Measurements from ENCODE around the gene NPTX1. TPM values are rescaled to one million over a fixed set of nuclear protein-coding genes. Genes with fewer than 3 reads are reported as not detected.

NPTX1 gene
- total and polyA plus RNA-seq, 5 experiments from 2014 or later = not detected

- POLR2A ChIA-PET = no interaction called here
- peak overlapping the region in 1 of 10 donors; percentile 35 for H3K4me3 Mint-ChIP-seq
- no peak for ATAC-seq
These were observed 18.4 kb downstream of the NPTX1 start for GRCh38 chr17:80458016-80458415.

GRCh38 chr17:80457236-80457856 is 19.1 kb downstream of the NPTX1 start:
- Mint-ChIP-seq H3K36me3 (no peaks in the 10 kb centered on the region), H3K9me3 (no peaks in the 10 kb centered on the region), H3K4me1 (peaks cover 5 to 24% (median 18%) of the 10 kb centered on the region in 4 donors), H3K27me3 (peaks cover 11 to 51% (median 18%) of the 10 kb centered on the region in 5 donors), H3K4me3 (peak overlapping the region in 3 of 10 donors; percentile 31 to 53 (median 52)), H3K27ac (peak overlapping the region in 4 of 10 donors; percentile 4 to 66 (median 48))
- DNase-seq (no peak), ATAC-seq (no peak)
- POLR2A ChIA-PET = no interaction called here

More at GRCh38 chr17:80458016-80458415, 18.4 kb downstream of the NPTX1 start:
- H3K27ac Mint-ChIP-seq = peak overlapping the region in 1 of 10 donors; percentile 79
- H3K27me3 Mint-ChIP-seq = peaks cover 11 to 51% (median 18%) of the 10 kb centered on the region in 5 donors
- H3K4me1 Mint-ChIP-seq = peaks cover 5 to 24% (median 18%) of the 10 kb centered on the region in 4 donors
- no peaks in the 10 kb centered on the region for H3K9me3 Mint-ChIP-seq
- no peaks in the 10 kb centered on the region for H3K36me3 Mint-ChIP-seq
- no peak for DNase-seq

GRCh38 chr17:80456465-80457235 is 19.8 kb downstream of the NPTX1 start:
- peak overlapping the region in 7 of 10 donors; percentile 36 to 76 (median 52) for H3K4me3 Mint-ChIP-seq
- peak overlapping the region in 6 of 10 donors; percentile 12 to 76 (median 53) for H3K27ac Mint-ChIP-seq
- H3K4me1 Mint-ChIP-seq = peaks cover 7 to 24% (median 18%) of the 10 kb centered on the region in 4 donors
- POLR2A ChIA-PET = interaction anchor here (0.5 kb wide), 1 partner anchor 1815 kb away, joined by 3 read pairs; no protein-coding TSS in a partner anchor
- no peaks in the 10 kb centered on the region for H3K36me3 Mint-ChIP-seq
- DNase-seq = no peak
- ATAC-seq = no peak
- peaks cover 11 to 45% (median 17%) of the 10 kb centered on the region in 5 donors for H3K27me3 Mint-ChIP-seq
- H3K9me3 Mint-ChIP-seq = no peaks in the 10 kb centered on the region

GRCh38 chr17:80455784-80456183 is 20.6 kb downstream of the NPTX1 start:
- POLR2A ChIA-PET = interaction anchor here (1.1 to 2.6 kb wide), 7 partner anchors 20 to 659 kb away, joined by 3 to 15 read pairs (median 6); partner anchors contain the start of genes CBX8, GAA and NPTX1
- DNase-seq = no peak
- H3K9me3 Mint-ChIP-seq = no peaks in the 10 kb centered on the region

GRCh38 chr17:80455336-80455710 is 21.1 kb downstream of the NPTX1 start:
- peaks cover 7 to 24% (median 18%) of the 10 kb centered on the region in 4 donors for H3K4me1 Mint-ChIP-seq
- H3K27ac Mint-ChIP-seq = peak overlapping the region; percentile 92 to 98 (median 98)
- no peaks in the 10 kb centered on the region for H3K36me3 Mint-ChIP-seq
- DNase-seq (peak in 3 of 10 donors; percentile 23 to 44 (median 27)), ATAC-seq (peak; percentile 15 to 30)
- H3K9me3 Mint-ChIP-seq = no peaks in the 10 kb centered on the region
- H3K4me3 Mint-ChIP-seq = peak overlapping the region; percentile 86 to 95 (median 91)
- POLR2A ChIA-PET = interaction anchor here (0.5 to 2.6 kb wide), 29 partner anchors 8 to 1058 kb away, joined by 3 to 16 read pairs (median 4); partner anchors contain the start of genes ACTG1, CBX8, CHMP6 and GAA
- H3K27me3 Mint-ChIP-seq = peaks cover 8 to 31% (median 17%) of the 10 kb centered on the region in 5 donors

More at GRCh38 chr17:80455784-80456183, 20.6 kb downstream of the NPTX1 start:
- Mint-ChIP-seq H3K27me3 (peaks cover 11 to 36% (median 17%) of the 10 kb centered on the region in 5 donors), H3K27ac (peak overlapping the region; percentile 92 to 98 (median 98)), H3K4me1 (peaks cover 7 to 24% (median 18%) of the 10 kb centered on the region in 4 donors), H3K4me3 (peak overlapping the region; percentile 83 to 95 (median 90)), H3K36me3 (no peaks in the 10 kb centered on the region)
- no peak for ATAC-seq

GRCh38 chr17:80454557-80455335 is 21.7 kb downstream of the NPTX1 start:
- peak; percentile 94 to 97 (median 96) for DNase-seq
- Mint-ChIP-seq H3K36me3 (no peaks in the 10 kb centered on the region), H3K9me3 (no peaks in the 10 kb centered on the region), H3K27me3 (peaks cover 8 to 28% (median 13%) of the 10 kb centered on the region in 5 donors), H3K27ac (peak overlapping the region; percentile 92 to 98 (median 98)), H3K4me3 (peak overlapping the region; percentile 86 to 95 (median 91)), H3K4me1 (peaks cover 7 to 24% (median 18%) of the 10 kb centered on the region in 4 donors)
- peak; percentile 91 to 93 for ATAC-seq
- POLR2A ChIA-PET = interaction anchor here (0.5 to 2.6 kb wide), 48 partner anchors 9 to 1229 kb away, joined by 3 to 16 read pairs (median 3); partner anchors contain the start of genes ACTG1, ARL16, CBX8 and CEP131

- ATAC-seq (no peak), DNase-seq (no peak)
- no peaks in the 10 kb centered on the region for H3K9me3 Mint-ChIP-seq
- peak overlapping the region; percentile 87 to 99 (median 98) for H3K27ac Mint-ChIP-seq
- H3K4me1 Mint-ChIP-seq = peaks cover 7 to 24% (median 18%) of the 10 kb centered on the region in 4 donors
- POLR2A ChIA-PET = interaction anchor here (0.5 to 2.6 kb wide), 43 partner anchors 8 to 1229 kb away, joined by 3 to 16 read pairs (median 3); partner anchors contain the start of genes ACTG1, ARL16, CBX8 and CEP131
- peaks cover 1 to 22% (median 8%) of the 10 kb centered on the region in 5 donors for H3K27me3 Mint-ChIP-seq
- H3K4me3 Mint-ChIP-seq = peak overlapping the region; percentile 86 to 95 (median 92)
- no peaks in the 10 kb centered on the region for H3K36me3 Mint-ChIP-seq
These were observed 22.3 kb downstream of the NPTX1 start for GRCh38 chr17:80453998-80454556.

- Mint-ChIP-seq H3K27ac (peak overlapping the region; percentile 87 to 99 (median 98)), H3K4me1 (peaks cover 7 to 24% (median 18%) of the 10 kb centered on the region in 4 donors), H3K27me3 (peaks cover 0 to 15% (median 2%) of the 10 kb centered on the region in 5 donors), H3K36me3 (no peaks in the 10 kb centered on the region), H3K9me3 (no peaks in the 10 kb centered on the region), H3K4me3 (peak overlapping the region; percentile 86 to 95 (median 92))
- POLR2A ChIA-PET = interaction anchor here (0.5 to 2.6 kb wide), 16 partner anchors 23 to 1212 kb away, joined by 3 to 16 read pairs (median 3); partner anchors contain the start of genes ACTG1, ENDOV, FAAP100 and NPTX1
- ATAC-seq (no peak), DNase-seq (no peak)
These were observed 23.0 kb downstream of the NPTX1 start for GRCh38 chr17:80453126-80453997.

GRCh38 chr17:80452173-80452915 is 24.1 kb downstream of the NPTX1 start:
- H3K4me3 Mint-ChIP-seq = peak overlapping the region in 3 of 10 donors; percentile 91 to 92 (median 91)
- ATAC-seq = no peak

GRCh38 chr17:80451104-80451775 is 25.2 kb downstream of the NPTX1 start:
- Mint-ChIP-seq H3K27me3 (no peaks in the 10 kb centered on the region), H3K27ac (peak overlapping the region in 1 of 10 donors; percentile 18), H3K9me3 (no peaks in the 10 kb centered on the region), H3K4me1 (peaks cover 7 to 19% (median 18%) of the 10 kb centered on the region in 4 donors), H3K4me3 (peak overlapping the region in 1 of 10 donors; percentile 45), H3K36me3 (no peaks in the 10 kb centered on the region)
- DNase-seq (no peak), ATAC-seq (no peak)
- POLR2A ChIA-PET = no interaction called here

More at GRCh38 chr17:80452173-80452915, 24.1 kb downstream of the NPTX1 start:
- POLR2A ChIA-PET = no interaction called here
- Mint-ChIP-seq H3K27me3 (peaks cover 0 to 4% (median 0%) of the 10 kb centered on the region in 5 donors), H3K27ac (no peak overlapping the region), H3K36me3 (no peaks in the 10 kb centered on the region), H3K9me3 (no peaks in the 10 kb centered on the region), H3K4me1 (peaks cover 7 to 22% (median 18%) of the 10 kb centered on the region in 4 donors)
- no peak for DNase-seq
